Activated T-cell treated with anti-CD3 and anti-CD28 coated beads, Interleukin-2, amount 50 U/mL, for 72 hours (primary cell): ENCODE measurements around the gene RRH. TPM values are rescaled to one million over a fixed set of nuclear protein-coding genes. Genes with fewer than 3 reads are reported as not detected.
"Not testable (repeated sequence)": the region's sequence is repeated elsewhere in the genome, so short reads cannot be mapped to it uniquely, and the experiment has no call there.

ENCODE experiments used
- ATAC-seq, 2 donors: fragments of 150-1000 bp; cut with Tn5 transposase; replicated peaks in 1 of 2; 2 replicates each; pipeline ENCODE4 v1.10.0; 2021; ENCODE audit warnings: moderate library complexity in 2 of 2, mild to moderate bottlenecking in 1 of 2
- DNase-seq, 2 donors: peaks; one replicate each; pipeline ENCODE4 v3.0.0; 2021 to 2022; ENCODE audit warnings: mixed read lengths in 1 of 2
- H3K27ac Mint-ChIP-seq: one replicate; pipeline ENCODE4 v1.8.0; 2022; ENCODE audit warnings: mild to moderate bottlenecking, moderate library complexity, mixed read lengths
- H3K27me3 Mint-ChIP-seq: one replicate; pipeline ENCODE4 v1.8.0; 2022; ENCODE audit warnings: low read depth, mixed read lengths
- H3K36me3 Mint-ChIP-seq, 2 donors: one replicate each; pipeline ENCODE4 v1.8.0; 2022; ENCODE audit warnings: mixed read lengths in 2 of 2, mild to moderate bottlenecking in 1 of 2; ENCODE audit not compliant: insufficient read depth in 2 of 2
- H3K4me1 Mint-ChIP-seq: one replicate; pipeline ENCODE4 v1.8.0; 2022; ENCODE audit warnings: low read depth, mixed read lengths
- H3K4me3 Mint-ChIP-seq, 2 donors: one replicate each; pipeline ENCODE4 v1.8.0; 2022; ENCODE audit warnings: mild to moderate bottlenecking in 2 of 2, mixed read lengths in 2 of 2, moderate library complexity in 2 of 2
- H3K9me3 Mint-ChIP-seq, 2 donors: one replicate each; pipeline ENCODE4 v1.8.0; 2022; ENCODE audit warnings: mixed read lengths in 2 of 2
- total RNA-seq, 2 donors: library from RNA; stranded (reverse); gene quantifications; one replicate each; pipeline ENCODE4 v1.2.3, GENCODE V29; 2022

RRH gene
- total RNA-seq, 2 donors from 2014 or later = 0.99 TPM; not detected in 1

DNA sequence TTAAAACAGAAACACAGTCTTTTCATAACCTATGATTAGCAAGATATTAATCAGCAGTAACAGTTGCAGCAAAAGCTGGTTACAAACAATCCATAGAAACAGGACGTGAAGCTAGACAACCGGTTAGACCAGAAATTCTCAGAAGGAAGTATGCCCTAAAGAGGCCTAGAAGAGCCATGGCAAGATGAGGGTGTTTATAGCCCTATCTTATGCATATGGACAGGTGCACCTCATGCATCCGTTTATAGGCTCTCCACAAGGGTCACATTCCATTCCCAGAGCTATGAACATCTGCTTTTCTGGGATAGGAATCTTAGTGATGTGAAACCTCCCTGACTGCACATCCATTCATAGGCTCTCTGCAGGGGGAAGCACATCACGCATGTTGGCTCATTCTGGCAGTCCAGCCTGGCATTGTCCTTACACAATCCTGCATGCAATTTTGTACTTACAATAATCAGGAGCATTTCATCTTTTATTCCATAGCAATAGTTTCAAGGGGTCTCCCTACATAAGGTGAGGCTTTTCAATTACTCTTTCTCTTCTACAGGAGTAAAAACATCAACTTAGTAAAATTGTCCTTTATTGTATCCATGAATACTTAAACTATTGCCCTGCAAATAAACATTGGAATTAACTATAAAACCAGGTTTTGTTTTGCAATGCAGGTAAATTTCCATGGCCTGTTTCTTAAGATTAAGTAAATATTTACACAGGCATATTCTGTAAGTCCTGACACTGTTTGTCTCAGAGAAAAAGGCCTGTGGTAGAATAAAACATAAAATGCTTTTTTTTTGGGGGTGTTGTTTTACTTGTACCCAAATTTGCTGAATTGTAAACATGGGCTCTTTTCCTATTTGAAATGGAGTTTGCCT is 31.9 kb downstream of the RRH start:
- peaks cover 4 to 15% of the 10 kb centered on the region in 2 donors for H3K9me3 Mint-ChIP-seq
- not testable (repeated sequence) for H3K36me3 Mint-ChIP-seq, H3K27ac Mint-ChIP-seq, DNase-seq, H3K27me3 Mint-ChIP-seq, H3K4me1 Mint-ChIP-seq, H3K4me3 Mint-ChIP-seq, ATAC-seq

- Mint-ChIP-seq H3K27ac (no peak overlapping the region), H3K27me3 (no peaks in the 10 kb centered on the region), H3K36me3 (peaks cover under 1 to 3% of the 10 kb centered on the region in 2 donors), H3K4me3 (no peak overlapping the region), H3K4me1 (no peaks in the 10 kb centered on the region), H3K9me3 (peaks cover 2 to 13% of the 10 kb centered on the region in 2 donors)
- no peak for ATAC-seq
- no peak for DNase-seq
Measured at GRCh38 chr4:109861271-109861670, 33.5 kb downstream of the RRH start.

GRCh38 chr4:109861916-109862511 is 34.2 kb downstream of the RRH start:
- H3K9me3 Mint-ChIP-seq = peaks cover 2 to 13% of the 10 kb centered on the region in 2 donors
- H3K4me3 Mint-ChIP-seq = no peak overlapping the region
- ATAC-seq (no peak), DNase-seq (no peak)
- H3K27me3 Mint-ChIP-seq = no peaks in the 10 kb centered on the region
- H3K27ac Mint-ChIP-seq = no peak overlapping the region
- H3K4me1 Mint-ChIP-seq = no peaks in the 10 kb centered on the region
- peaks cover 0 to 3% of the 10 kb centered on the region in 2 donors for H3K36me3 Mint-ChIP-seq

DNA sequence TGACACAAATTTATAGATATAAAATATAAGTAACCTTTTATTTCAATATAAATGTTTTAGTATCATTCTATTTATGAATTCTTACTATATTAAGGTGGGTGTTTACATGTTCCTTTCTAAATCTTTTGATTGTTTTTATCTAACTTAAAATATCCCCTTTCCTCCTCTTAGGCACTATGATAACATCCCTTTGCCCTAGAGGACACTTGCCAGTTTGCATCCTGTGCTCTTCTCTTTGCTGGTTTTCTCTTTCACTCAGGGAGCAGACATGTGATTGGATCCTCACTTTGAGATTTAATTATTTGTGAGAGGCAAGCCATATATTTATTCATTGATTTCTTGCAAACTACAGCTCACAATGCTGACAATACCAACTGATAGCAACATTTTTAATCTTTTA is 36.4 kb downstream of the RRH start:
- H3K4me3 Mint-ChIP-seq = no peak overlapping the region
- H3K36me3 Mint-ChIP-seq = peaks cover 0 to 3% of the 10 kb centered on the region in 2 donors
- no peak overlapping the region for H3K27ac Mint-ChIP-seq
- H3K9me3 Mint-ChIP-seq = peaks cover 2% of the 10 kb centered on the region in 2 donors
- no peak for DNase-seq
- no peak for ATAC-seq
- no peaks in the 10 kb centered on the region for H3K4me1 Mint-ChIP-seq
- H3K27me3 Mint-ChIP-seq = no peaks in the 10 kb centered on the region

- Mint-ChIP-seq H3K27me3 (no peaks in the 10 kb centered on the region), H3K4me1 (no peaks in the 10 kb centered on the region), H3K4me3 (no peak overlapping the region), H3K9me3 (no peaks in the 10 kb centered on the region), H3K27ac (no peak overlapping the region), H3K36me3 (peaks cover 0 to 3% of the 10 kb centered on the region in 2 donors)
- no peak for ATAC-seq
- DNase-seq = no peak
Measured at GRCh38 chr4:109870061-109870460, 42.3 kb downstream of the RRH start.

GRCh38 chr4:109872065-109872464 is 44.3 kb downstream of the RRH start:
- no peaks in the 10 kb centered on the region for H3K4me1 Mint-ChIP-seq
- no peak overlapping the region for H3K4me3 Mint-ChIP-seq
- no peak overlapping the region for H3K27ac Mint-ChIP-seq
- ATAC-seq = no peak
- H3K9me3 Mint-ChIP-seq = peaks cover 0 to 2% of the 10 kb centered on the region in 2 donors
- peaks cover 0 to 3% of the 10 kb centered on the region in 2 donors for H3K36me3 Mint-ChIP-seq
- H3K27me3 Mint-ChIP-seq = no peaks in the 10 kb centered on the region
- DNase-seq = no peak

GRCh38 chr4:109872950-109873656 is 45.3 kb downstream of the RRH start:
- no peak for DNase-seq
- Mint-ChIP-seq H3K4me1 (no peaks in the 10 kb centered on the region), H3K36me3 (peaks cover 0 to 3% of the 10 kb centered on the region in 2 donors), H3K4me3 (no peak overlapping the region), H3K9me3 (peaks cover 0 to 2% of the 10 kb centered on the region in 2 donors), H3K27me3 (peaks cover 7% of the 10 kb centered on the region), H3K27ac (no peak overlapping the region)
- ATAC-seq = no peak

DNA sequence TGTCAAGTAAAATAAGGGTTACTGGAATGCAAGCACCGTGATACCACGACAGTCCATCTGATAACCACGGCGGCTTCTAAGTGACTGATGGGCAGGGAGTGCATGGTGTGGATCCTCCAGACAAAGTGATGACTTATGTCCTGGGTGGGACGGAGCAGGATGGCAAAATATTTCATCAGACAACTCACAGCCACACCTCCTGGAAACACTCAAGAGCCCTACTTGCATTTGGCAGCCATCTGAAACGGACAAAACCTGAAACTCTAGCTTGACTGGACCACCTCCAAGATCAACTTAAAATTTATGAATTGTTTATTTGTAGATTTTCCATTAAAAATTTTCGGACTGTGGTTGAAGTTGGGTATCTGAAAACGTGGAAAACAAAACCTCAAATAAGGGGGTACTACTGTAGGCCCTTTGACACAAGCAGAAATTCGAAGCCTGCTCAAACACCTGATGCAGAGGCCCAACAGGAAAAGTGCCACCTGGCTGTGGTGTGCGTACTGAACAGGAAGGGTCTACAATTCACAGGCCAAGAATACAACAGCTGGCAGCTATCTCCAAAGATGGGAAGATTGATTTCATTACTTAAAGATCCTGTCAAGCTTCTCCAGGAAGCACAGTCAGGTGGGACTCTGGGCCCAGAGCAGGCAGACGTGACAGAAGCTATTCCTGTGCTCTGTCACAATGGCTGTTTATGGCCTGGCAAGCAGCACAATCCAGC is 46.2 kb downstream of the RRH start:
- H3K27ac Mint-ChIP-seq = no peak overlapping the region
- H3K4me3 Mint-ChIP-seq = no peak overlapping the region
- H3K4me1 Mint-ChIP-seq = no peaks in the 10 kb centered on the region
- peaks cover 0 to 3% of the 10 kb centered on the region in 2 donors for H3K36me3 Mint-ChIP-seq
- peaks cover 12% of the 10 kb centered on the region for H3K27me3 Mint-ChIP-seq
- DNase-seq (no peak), ATAC-seq (no peak)
- peaks cover 0 to 2% of the 10 kb centered on the region in 2 donors for H3K9me3 Mint-ChIP-seq

DNA sequence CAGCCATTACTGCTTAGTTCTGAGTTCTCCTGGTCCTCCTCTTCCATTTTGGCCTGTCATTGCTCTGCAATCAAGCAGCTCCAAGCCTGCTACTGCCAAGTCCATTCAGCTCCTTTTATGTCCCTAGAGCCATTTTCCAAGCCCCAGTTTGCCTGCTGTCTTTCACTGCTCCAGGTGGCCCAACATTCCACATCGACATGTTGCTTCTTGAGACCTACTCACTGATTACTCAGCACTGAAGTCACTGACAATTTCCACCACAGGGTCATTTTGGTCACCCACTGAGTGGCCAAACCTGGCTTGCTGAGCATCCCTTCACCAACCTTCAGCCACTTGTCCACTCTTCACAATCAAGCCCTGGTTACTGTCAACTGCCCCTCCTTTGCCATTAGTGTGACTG is 47.3 kb downstream of the RRH start:
- Mint-ChIP-seq H3K4me1 (no peaks in the 10 kb centered on the region), H3K27me3 (peaks cover 17% of the 10 kb centered on the region)
- DNase-seq = no peak

GRCh38 chr4:109875553-109875952 is 47.8 kb downstream of the RRH start:
- not testable (repeated sequence) for ATAC-seq, H3K36me3 Mint-ChIP-seq

More for the DNA sequence above, 47.3 kb downstream of the RRH start:
- Mint-ChIP-seq H3K27ac (no peak overlapping the region), H3K4me3 (no peak overlapping the region), H3K36me3 (no peaks in the 10 kb centered on the region), H3K9me3 (peaks cover 0 to 2% of the 10 kb centered on the region in 2 donors)
- no peak for ATAC-seq

GRCh38 chr4:109876634-109877265 is 49.0 kb downstream of the RRH start:
- ATAC-seq (no peak), DNase-seq (no peak)
- Mint-ChIP-seq H3K27me3 (peaks cover 25% of the 10 kb centered on the region), H3K9me3 (peaks cover 0 to 2% of the 10 kb centered on the region in 2 donors), H3K27ac (no peak overlapping the region), H3K4me3 (no peak overlapping the region), H3K36me3 (no peaks in the 10 kb centered on the region), H3K4me1 (no peaks in the 10 kb centered on the region)

More at GRCh38 chr4:109875553-109875952, 47.8 kb downstream of the RRH start:
- not testable (repeated sequence) for DNase-seq, H3K27ac Mint-ChIP-seq, H3K9me3 Mint-ChIP-seq, H3K4me1 Mint-ChIP-seq, H3K4me3 Mint-ChIP-seq
- peaks cover 19% of the 10 kb centered on the region for H3K27me3 Mint-ChIP-seq

- Mint-ChIP-seq H3K27ac (no peak overlapping the region), H3K36me3 (no peaks in the 10 kb centered on the region), H3K4me3 (no peak overlapping the region), H3K27me3 (peaks cover 25% of the 10 kb centered on the region), H3K4me1 (no peaks in the 10 kb centered on the region), H3K9me3 (peaks cover 0 to 2% of the 10 kb centered on the region in 2 donors)
- ATAC-seq = no peak
- no peak for DNase-seq
Measured at GRCh38 chr4:109877400-109877799, 49.6 kb downstream of the RRH start.
